Osteoblast (primary cell): ENCODE results near the gene ABCC3. TPM values are rescaled to one million over a fixed set of nuclear protein-coding genes. Genes with fewer than 3 reads are reported as not detected.

ENCODE experiments used
- DNase-seq: peaks from one replicate; pipeline ENCODE4 v3.0.0; 2011; ENCODE audit warnings: low spot score, mixed read lengths; ENCODE audit not compliant: insufficient read length; ENCODE audit errors: missing footprints
- H2AFZ ChIP-seq: 2 replicates; pipeline ENCODE4 v1.6.0; 2011; ENCODE audit warnings: mild to moderate bottlenecking, low read length
- H3K27ac ChIP-seq: 2 replicates; pipeline ENCODE4 v1.5.1; 2011; ENCODE audit warnings: mild to moderate bottlenecking, low read depth, low read length, moderate library complexity
- H3K27me3 ChIP-seq: 2 replicates; pipeline ENCODE4 v1.6.0; 2012; ENCODE audit warnings: mild to moderate bottlenecking, control low read depth, inconsistent platforms, low read length, moderate library complexity; ENCODE audit not compliant: insufficient read depth
- H3K36me3 ChIP-seq: 2 replicates; pipeline ENCODE4 v1.5.1; 2011; ENCODE audit warnings: mild to moderate bottlenecking, low read length, control low read depth, moderate library complexity; ENCODE audit not compliant: insufficient read depth
- H3K4me1 ChIP-seq: 2 replicates; pipeline ENCODE4 v1.5.1; 2011; ENCODE audit warnings: mild to moderate bottlenecking, low read length, control low read depth, moderate library complexity; ENCODE audit not compliant: insufficient read depth
- H3K4me2 ChIP-seq: 2 replicates; pipeline ENCODE4 v1.6.0; 2011; ENCODE audit warnings: mild to moderate bottlenecking, low read length; ENCODE audit not compliant: insufficient read depth
- H3K4me3 ChIP-seq: fragments of 200-600 bp; sonication (generic); 3 replicates; pipeline ENCODE4 v1.5.1; 2012; ENCODE audit warnings: mild to moderate bottlenecking, low read length, inconsistent platforms; ENCODE audit not compliant: insufficient read depth
- H3K79me2 ChIP-seq: 2 replicates; pipeline ENCODE4 v1.6.0; 2012; ENCODE audit warnings: mild to moderate bottlenecking, low read length, control low read depth, inconsistent platforms; ENCODE audit not compliant: insufficient read depth
- H3K9me3 ChIP-seq: 2 replicates; pipeline ENCODE4 v1.5.1; 2011; ENCODE audit warnings: low read depth, low read length, control low read depth
- H4K20me1 ChIP-seq: 2 replicates; pipeline ENCODE4 v1.6.0; 2012; ENCODE audit warnings: mild to moderate bottlenecking, low read length, control low read depth; ENCODE audit not compliant: insufficient read depth
- CTCF ChIP-seq: IDR thresholded peaks from 2 replicates; pipeline ENCODE4 v1.5.1; 2011; ENCODE audit warnings: mild to moderate bottlenecking, low read depth, low read length, moderate library complexity; ENCODE audit errors: extremely low read depth
- total RNA-seq: library from RNA; depleted of rRNA; stranded (reverse); fragments of >200 nt; gene quantifications from 2 replicates; pipeline ENCODE4 v1.2.3, GENCODE V29; 2012

ABCC3 gene
- total RNA-seq, 1 donor: 28.6 TPM

GRCh38 chr17:50662632-50663225 lies 28.0 kb downstream of the ABCC3 start:
- H3K36me3 ChIP-seq: peaks cover 1% of the 10 kb centered on the region
- no peak overlapping the region for H3K4me3 ChIP-seq
- no peak for TF ChIP-seq CTCF
- no peak for DNase-seq
- no peaks in the 10 kb centered on the region for H3K9me3 ChIP-seq
- H2AFZ ChIP-seq: no peak overlapping the region
- peaks cover 28% of the 10 kb centered on the region for H3K4me1 ChIP-seq
- no peaks in the 10 kb centered on the region for H4K20me1 ChIP-seq
- H3K27me3 ChIP-seq: no peaks in the 10 kb centered on the region
- H3K4me2 ChIP-seq: no peak overlapping the region
- H3K79me2 ChIP-seq: no peaks in the 10 kb centered on the region
- no peak overlapping the region for H3K27ac ChIP-seq

DNA sequence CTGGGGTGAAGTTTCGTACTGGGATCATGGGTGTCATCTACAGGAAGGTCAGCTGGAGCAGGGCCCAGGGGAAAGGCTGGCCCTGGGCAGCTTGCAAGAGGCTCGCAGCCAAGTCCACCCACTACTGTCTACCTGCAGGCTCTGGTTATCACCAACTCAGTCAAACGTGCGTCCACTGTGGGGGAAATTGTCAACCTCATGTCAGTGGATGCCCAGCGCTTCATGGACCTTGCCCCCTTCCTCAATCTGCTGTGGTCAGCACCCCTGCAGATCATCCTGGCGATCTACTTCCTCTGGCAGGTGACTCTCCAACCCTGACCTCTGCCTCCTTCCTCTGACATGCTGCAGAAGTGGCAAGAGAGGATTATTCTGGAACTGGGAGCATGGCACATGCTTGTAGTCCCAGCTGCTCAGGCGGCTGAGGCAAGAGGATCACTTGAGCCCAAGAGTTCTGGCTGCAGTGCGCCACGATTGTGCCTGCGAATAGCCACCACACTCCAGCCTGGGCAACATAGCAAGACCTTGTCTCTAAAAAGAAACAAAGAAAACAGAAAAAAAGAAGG lies 29.2 kb downstream of the ABCC3 start:
- DNase-seq: no peak
- H3K79me2 ChIP-seq: no peaks in the 10 kb centered on the region
- peaks cover 37% of the 10 kb centered on the region for H3K4me1 ChIP-seq
- no peaks in the 10 kb centered on the region for H4K20me1 ChIP-seq
- H3K9me3 ChIP-seq: no peaks in the 10 kb centered on the region
- H3K27ac ChIP-seq: no peak overlapping the region
- no peak overlapping the region for H2AFZ ChIP-seq
- no peaks in the 10 kb centered on the region for H3K36me3 ChIP-seq
- TF ChIP-seq CTCF: no peak
- H3K27me3 ChIP-seq: no peaks in the 10 kb centered on the region
- no peak overlapping the region for H3K4me3 ChIP-seq
- H3K4me2 ChIP-seq: no peak overlapping the region

- DNase-seq: no peak
- H3K4me2 ChIP-seq: no peak overlapping the region
- no peak for TF ChIP-seq CTCF
- H3K9me3 ChIP-seq: no peaks in the 10 kb centered on the region
- H3K4me1 ChIP-seq: peaks cover 36% of the 10 kb centered on the region
- no peak overlapping the region for H2AFZ ChIP-seq
- H3K79me2 ChIP-seq: no peaks in the 10 kb centered on the region
- H3K4me3 ChIP-seq: no peak overlapping the region
- H3K27ac ChIP-seq: no peak overlapping the region
- no peaks in the 10 kb centered on the region for H3K36me3 ChIP-seq
- H4K20me1 ChIP-seq: no peaks in the 10 kb centered on the region
- no peaks in the 10 kb centered on the region for H3K27me3 ChIP-seq
Measured at GRCh38 chr17:50664788-50665458, 30.2 kb downstream of the ABCC3 start.

- Histone ChIP-seq H2AFZ (no peak overlapping the region), H3K9me3 (no peaks in the 10 kb centered on the region), H3K27ac (no peak overlapping the region), H3K79me2 (no peaks in the 10 kb centered on the region), H3K27me3 (no peaks in the 10 kb centered on the region), H3K4me3 (no peak overlapping the region), H3K4me2 (no peak overlapping the region), H3K4me1 (peaks cover 31% of the 10 kb centered on the region), H4K20me1 (no peaks in the 10 kb centered on the region), H3K36me3 (no peaks in the 10 kb centered on the region)
- TF ChIP-seq CTCF: no peak
- no peak for DNase-seq
Measured at GRCh38 chr17:50665838-50666237, 31.2 kb downstream of the ABCC3 start.
